ENCODE measurements around the gene GHR.

DNA sequence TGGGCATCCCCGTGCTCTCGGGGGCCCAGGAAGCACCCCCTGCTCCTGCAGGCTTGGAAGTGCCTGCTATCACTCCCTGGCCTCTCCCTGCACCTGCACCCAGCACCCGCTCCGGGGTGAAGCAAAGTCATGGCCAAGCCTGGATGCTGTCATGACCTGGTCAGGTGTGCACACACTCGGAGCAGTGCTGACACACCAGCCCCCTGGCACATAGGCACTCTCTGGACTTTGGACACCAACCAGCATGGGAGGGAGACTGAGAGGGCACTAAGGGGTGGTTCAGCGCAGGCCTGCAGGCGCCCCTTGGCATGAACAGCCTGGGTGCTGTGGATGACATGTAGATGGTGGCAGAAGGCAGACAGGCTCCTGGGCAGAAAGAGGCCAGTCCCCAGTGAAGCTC lies 158.6 kb downstream of the GHR start:
- no peak for TF ChIP-seq YY1 (IDR thresholded peaks at IDR 0.05; ENCODE audit: insufficient read depth, insufficient read length)
- TF ChIP-seq ZNF274 (IDR thresholded peaks at IDR 0.05; ENCODE audit: low read depth, low read length) = no peak

Measured in NT2/D1 (cell line).